Hematopoietic multipotent progenitor cell treated with erythropoietin and hydrocortisone succinate and interleukin-3 and kit ligand, for 17 days (in vitro differentiated cells): Measurements from ENCODE around the gene PRR23E.

Source experiments
- DNase-seq: peaks from one replicate; pipeline ENCODE4 v3.0.0-alpha.2; 2015; ENCODE audit warnings: low spot score

The PRR23E gene

DNA sequence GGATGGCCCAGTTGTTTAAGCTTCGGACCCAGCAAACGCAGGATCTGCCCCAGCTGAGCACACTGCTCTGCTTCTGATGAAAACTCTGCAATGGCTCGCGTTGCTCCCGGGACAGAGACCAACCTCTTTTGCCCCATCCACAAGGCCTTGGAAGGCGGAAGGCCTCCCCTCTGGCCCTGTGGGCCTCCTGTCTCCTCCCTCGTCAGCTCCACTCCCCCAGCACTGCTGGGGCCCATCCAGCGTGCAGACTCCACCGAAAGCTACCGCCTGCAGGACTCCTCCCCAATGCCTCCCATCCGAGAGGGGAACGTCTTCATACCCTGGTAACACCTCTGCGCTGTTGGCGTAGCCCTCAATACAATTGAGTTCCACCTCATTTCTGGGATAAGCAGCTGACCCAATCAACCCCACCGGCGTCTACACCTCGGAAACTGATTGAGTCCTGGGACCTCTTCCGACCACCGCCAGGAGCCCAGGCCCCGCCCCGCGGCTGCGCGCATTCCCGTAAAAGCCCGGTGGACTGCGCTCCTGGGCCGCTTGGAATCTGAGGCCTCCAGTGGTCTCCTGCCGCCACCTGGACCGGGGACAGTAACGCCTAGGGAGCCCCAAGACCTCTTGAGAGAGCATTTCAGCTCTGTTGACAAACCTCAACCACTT is at the start of gene PRR23E:
Gene PRR23E (plus strand): TSS at position 556 of the 657 bp plus-strand sequence. CDS start 3,555 bp downstream, outside the sequence.
- DNase-seq = no peak

DNA sequence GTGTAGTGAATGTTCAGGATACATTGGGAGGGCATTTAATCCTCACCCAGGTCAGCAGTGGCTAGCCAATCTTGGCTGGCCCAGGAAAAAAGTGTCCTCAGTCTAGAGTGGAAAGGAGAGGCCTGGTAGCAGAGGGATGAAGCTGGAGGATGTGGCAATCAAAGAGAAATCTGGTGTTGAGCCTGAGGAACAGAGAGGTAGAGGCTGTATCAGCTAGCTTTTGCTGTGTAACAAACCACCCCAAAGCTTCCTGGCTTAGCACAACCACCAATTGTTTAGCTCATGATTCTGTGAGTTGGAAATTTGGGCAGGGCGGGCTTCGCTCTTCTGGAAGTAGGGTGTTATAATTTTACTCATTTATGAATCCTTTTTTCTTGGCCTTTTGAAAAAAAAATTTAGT is 49.8 kb upstream of the PRR23E start:
- no peak for DNase-seq

GRCh38 chr3:127144631-127145030 is 48.3 kb upstream of the PRR23E start:
- DNase-seq = no peak

GRCh38 chr3:127145266-127145665 is 47.7 kb upstream of the PRR23E start:
- DNase-seq = no peak

- no peak for DNase-seq
Observed at GRCh38 chr3:127147291-127147885, 45.5 kb upstream of the PRR23E start.

DNA sequence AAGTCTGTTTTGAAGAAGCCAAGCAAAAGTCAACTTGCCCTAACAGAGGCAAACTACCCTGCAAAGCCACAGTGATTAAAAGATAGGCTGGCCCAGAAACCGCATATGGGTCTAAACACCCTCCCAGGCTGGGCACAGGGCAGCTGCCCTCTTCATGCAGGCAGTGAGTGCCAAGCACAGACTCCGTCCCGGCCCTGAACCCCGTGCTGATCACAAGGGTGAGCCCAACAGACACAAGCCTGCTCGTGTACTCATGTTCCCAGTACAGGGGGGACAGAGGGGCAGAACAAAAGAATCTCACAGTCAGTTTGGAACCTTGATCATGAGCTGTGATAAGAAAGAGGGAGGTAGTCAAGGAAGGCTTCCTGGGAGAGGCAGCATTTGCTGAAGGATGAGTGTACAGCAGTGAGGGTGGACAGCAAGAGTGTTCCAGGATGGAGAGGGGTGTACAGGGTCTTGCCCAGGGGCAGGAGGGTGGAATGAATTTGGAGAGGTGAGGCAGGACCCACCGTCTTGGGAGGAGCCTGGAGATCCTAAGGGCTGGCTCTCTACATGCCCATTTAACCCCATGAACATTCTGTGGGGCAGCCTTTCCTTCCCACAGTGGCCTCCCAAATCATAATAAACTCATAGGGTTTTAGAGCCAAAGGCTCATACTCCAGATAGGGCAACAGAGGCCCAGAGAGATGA is 43.2 kb upstream of the PRR23E start:
- DNase-seq = no peak

DNA sequence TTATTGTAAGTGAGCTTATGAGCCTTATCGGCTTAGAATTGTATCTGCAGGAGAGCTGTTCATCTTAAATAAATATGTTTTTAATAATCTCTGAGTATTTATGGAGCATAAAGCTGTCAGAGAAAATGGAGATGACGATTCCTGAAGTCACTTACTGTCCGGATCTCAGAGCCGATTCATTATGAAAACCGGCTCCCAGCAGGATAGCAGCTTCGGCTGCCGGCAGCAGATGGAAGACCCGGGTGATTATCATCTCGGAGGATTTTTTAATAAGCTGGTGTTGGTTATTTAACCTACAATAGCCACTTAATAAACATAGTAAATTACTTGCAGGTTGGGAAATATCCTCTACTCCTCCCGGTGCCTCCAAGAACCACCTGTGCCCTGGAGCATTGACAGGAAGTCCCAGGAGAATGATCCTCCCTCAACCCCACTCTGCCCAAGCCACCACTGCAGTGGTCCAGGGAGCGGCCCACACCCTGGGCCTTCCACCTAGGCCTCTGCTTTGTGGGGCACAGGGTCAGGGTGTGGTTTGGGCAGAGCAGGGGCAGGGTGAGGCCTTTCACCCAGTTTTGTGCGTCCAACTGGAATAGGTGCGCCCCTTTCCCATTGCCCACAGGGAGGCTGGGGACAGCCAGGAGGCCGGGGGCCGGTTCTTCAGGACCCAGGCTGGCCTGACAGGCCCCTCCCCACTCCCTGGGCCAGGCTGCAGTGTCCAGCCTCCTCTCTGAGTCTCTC is 42.2 kb upstream of the PRR23E start:
- DNase-seq = no peak

DNA sequence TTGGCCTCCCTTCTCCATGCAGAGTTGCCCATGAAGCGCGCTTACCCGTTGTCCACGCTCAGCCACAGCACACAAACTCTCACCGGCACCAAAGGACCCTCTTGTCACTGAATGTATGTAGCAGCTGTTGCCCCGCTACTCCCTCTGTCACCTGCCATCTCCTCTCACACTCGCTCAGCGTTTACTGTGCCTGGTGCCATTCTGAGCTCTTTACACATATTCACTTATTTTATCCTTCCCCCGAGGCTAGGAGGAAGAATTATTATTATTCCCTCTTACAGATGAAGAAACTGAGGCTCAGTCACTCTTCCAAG is 41.7 kb upstream of the PRR23E start:
- no peak for DNase-seq

DNA sequence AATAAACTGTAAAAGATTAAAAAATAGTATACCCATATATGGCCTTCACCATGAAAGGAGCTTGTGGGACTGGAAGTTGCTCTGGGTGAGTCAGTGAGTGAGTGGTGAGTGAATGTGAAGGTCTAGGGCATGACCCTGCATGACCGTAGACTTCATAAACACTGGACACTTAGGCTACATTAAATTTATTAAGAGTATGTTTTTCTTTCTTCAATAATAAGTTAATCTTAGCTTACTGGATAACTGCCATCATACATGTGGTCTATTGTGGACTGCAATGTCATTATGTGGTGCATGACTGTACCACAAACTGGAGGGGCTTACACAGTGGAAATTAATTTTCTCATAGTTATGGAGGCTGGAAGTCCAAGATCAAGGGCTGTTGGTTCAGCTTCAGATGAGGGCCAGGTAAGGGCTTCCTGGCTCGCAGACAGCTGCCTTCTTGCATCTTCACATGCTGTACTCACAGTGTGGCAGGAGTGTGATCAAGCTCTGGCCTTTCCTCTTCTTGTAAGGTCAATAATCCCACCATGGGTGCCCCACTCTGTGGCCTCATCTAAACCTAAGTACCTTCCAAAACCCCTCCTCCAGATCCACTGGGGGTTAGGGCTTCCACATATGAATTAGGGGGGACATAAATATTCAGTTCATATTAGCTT is 40.8 kb upstream of the PRR23E start:
- DNase-seq = no peak

- no peak for DNase-seq
Observed at GRCh38 chr3:127152684-127153505, 40.0 kb upstream of the PRR23E start.

GRCh38 chr3:127153506-127153815 is 39.5 kb upstream of the PRR23E start:
- no peak for DNase-seq

DNA sequence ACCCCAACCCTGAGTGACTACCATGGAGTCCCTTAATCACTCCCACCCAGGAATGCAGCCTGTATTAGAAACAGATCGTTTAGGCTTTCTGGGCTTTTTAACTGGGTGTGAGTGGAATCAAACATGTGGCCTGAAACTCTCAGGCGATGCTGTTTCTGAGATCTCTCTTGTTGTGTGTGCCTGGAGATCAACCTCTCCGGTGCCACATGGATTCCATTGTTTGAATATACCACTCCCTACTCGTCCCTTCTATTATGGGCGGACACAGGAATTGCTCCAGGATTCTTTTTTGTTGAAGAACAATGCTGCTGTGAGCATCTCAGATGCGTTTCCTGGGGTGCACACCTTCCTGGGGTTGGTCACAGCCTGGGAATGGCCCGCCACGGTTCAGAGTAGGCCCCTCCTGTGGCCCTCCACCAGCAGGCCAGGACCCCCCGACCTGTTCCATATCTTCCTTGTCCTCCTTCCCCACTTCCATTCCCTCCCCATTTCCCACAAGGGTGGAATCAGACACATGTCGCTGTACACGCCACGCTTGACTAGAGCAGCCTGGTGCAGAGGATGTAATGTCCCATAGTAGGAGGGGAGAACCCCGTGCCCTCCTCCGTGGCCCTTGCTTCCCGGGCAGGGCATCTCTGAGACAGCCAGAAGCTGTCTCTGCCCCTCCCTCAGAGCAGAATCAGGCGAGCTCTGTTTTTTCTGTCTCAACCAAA is 36.4 kb upstream of the PRR23E start:
- no peak for DNase-seq

- no peak for DNase-seq
Observed at GRCh38 chr3:127157171-127157828, 35.6 kb upstream of the PRR23E start.

GRCh38 chr3:127158614-127159229 is 34.2 kb upstream of the PRR23E start:
- DNase-seq = no peak

- DNase-seq = no peak
Observed at GRCh38 chr3:127159543-127159942, 33.4 kb upstream of the PRR23E start.

GRCh38 chr3:127161236-127161635 is 31.7 kb upstream of the PRR23E start:
- no peak for DNase-seq

DNA sequence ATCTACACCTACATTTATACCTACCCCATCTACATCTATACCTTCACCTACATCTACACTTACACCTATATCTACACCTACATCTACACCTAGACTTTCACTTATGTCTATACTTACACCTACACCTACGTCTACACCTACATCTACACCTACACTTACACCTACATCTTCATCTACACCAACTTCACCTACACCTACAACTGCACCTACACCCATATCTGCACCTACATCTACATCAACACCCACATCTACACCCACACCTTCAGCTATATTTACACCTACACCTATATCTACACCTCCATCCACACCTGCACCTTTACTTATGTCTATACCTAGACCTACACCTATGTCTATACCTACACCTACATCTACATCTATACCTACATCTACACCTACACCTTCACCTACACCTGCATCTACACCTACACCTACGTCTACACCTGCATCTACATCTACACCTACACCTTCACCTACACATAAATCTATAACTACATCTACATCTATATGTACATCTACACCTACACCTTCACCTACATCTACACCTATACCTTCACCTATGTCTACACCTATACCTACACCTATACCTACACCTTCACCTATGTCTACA is 30.9 kb upstream of the PRR23E start:
- DNase-seq = no peak

- DNase-seq = no peak
Observed at GRCh38 chr3:127162947-127163645, 29.8 kb upstream of the PRR23E start.

DNA sequence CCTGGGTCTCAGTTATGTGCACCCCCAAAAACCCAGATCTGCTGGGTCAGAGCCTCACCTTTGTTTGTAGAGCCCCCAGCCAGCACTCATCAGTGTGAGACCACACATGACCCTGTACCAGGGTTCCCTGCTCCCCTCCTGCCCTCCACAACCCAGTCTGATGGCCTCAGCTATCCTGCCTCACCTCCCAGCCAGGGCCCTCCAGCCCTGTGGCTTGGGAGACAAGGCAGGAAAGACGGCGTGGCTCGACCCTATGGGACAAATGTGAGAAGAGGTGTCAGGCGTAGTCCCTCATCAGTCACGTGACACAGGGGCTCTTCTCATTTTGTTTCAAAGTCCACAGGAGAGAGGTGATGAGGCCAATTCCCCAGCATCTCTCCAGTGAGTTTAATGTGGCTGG is 28.3 kb upstream of the PRR23E start:
- DNase-seq = no peak
